OCI-LY3 (cell line): ENCODE results near the gene ARMH3.

Experiments used
- H2AFZ ChIP-seq: fragments of 200-600, 300-600 bp; shearing (Covaris generic); 2 replicates; pipeline ENCODE4 v1.6.0; 2014; ENCODE audit warnings: antibody characterized with exemption, low read depth, low read length
- H3K27ac ChIP-seq: fragments of 200-600, 300-600 bp; sonication (generic); 2 replicates; pipeline ENCODE4 v1.5.1; 2014; ENCODE audit warnings: mild to moderate bottlenecking, low read length, moderate library complexity, mixed read lengths
- H3K27me3 ChIP-seq: fragments of 200-600, 300-600 bp; sonication (generic); 2 replicates; pipeline ENCODE4 v1.6.1; 2014; ENCODE audit warnings: low read depth, low read length, mixed read lengths
- H3K36me3 ChIP-seq: fragments of 200-600, 300-600 bp; sonication (generic); replicated peaks from 2 replicates; pipeline ENCODE3; 2014; ENCODE audit warnings: low read depth, low read length, mixed read lengths
- H3K4me1 ChIP-seq: fragments of 300-600, 200-600 bp; sonication (generic); 2 replicates; pipeline ENCODE4 v1.6.1; 2014; ENCODE audit warnings: low read length, mixed read lengths
- H3K4me2 ChIP-seq: fragments of 200-600, 300-600 bp; sonication (generic); 2 replicates; pipeline ENCODE4 v1.6.1; 2014; ENCODE audit warnings: low read length, mixed read lengths
- H3K4me3 ChIP-seq: fragments of 300-600, 200-600 bp; sonication (generic); 2 replicates; pipeline ENCODE4 v1.5.1; 2014; ENCODE audit warnings: antibody characterized with exemption, mild to moderate bottlenecking, low read length, moderate library complexity
- H3K79me2 ChIP-seq: fragments of 300-600, 200-600 bp; shearing (Covaris generic); 2 replicates; pipeline ENCODE4 v1.6.1; 2014; ENCODE audit warnings: mild to moderate bottlenecking, low read length, mixed read lengths
- H3K9ac ChIP-seq: fragments of 300-600, 200-600 bp; shearing (Covaris generic); 2 replicates; pipeline ENCODE4 v1.6.0; 2014; ENCODE audit warnings: mild to moderate bottlenecking, low read length, moderate library complexity
- H3K9me3 ChIP-seq: fragments of 200-600, 300-600 bp; shearing (Covaris generic); 2 replicates; pipeline ENCODE4 v1.6.1; 2014; ENCODE audit warnings: low read length, mixed read lengths; ENCODE audit not compliant: insufficient read depth
- H4K20me1 ChIP-seq: fragments of 200-600, 300-600 bp; sonication (generic); 2 replicates; pipeline ENCODE4 v1.6.1; 2016; ENCODE audit warnings: low read length, mixed read lengths; ENCODE audit not compliant: insufficient read depth
- EZH2phosphoT487 ChIP-seq: fragments of 200-600 bp; shearing (Covaris generic); IDR thresholded peaks from 2 replicates; pipeline ENCODE4 v1.6.1; 2018; ENCODE audit warnings: antibody characterized with exemption, mixed run types, low read depth
- TF ChIP-seq, protein P1 (sequence below): fragments of 200-600, 300-600 bp; sonication (generic); IDR thresholded peaks from 2 replicates; pipeline ENCODE4 v1.5.1; 2014; ENCODE audit warnings: antibody characterized with exemption, low read length, low read depth

The ARMH3 gene

DNA sequence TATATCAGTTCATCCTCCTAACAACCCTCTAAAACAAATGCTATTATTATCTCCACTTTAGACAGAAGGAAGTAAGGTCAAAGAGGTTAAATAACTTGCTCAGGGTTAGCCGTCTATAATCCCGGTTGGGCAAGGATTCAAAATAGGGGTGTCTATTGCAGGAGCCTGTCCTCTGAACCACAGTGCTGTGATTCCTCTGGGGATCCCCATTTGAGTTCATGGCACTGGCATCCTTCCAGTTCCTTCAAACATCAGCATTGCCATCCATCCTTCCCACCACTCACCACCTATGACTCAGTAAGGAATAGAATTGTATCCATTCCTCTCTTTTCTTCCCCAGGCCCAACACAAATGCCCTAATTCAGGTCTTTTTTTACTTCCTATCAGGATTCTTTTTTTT is 34.8 kb upstream of the ARMH3 start:
- TF ChIP-seq, protein P1, sequence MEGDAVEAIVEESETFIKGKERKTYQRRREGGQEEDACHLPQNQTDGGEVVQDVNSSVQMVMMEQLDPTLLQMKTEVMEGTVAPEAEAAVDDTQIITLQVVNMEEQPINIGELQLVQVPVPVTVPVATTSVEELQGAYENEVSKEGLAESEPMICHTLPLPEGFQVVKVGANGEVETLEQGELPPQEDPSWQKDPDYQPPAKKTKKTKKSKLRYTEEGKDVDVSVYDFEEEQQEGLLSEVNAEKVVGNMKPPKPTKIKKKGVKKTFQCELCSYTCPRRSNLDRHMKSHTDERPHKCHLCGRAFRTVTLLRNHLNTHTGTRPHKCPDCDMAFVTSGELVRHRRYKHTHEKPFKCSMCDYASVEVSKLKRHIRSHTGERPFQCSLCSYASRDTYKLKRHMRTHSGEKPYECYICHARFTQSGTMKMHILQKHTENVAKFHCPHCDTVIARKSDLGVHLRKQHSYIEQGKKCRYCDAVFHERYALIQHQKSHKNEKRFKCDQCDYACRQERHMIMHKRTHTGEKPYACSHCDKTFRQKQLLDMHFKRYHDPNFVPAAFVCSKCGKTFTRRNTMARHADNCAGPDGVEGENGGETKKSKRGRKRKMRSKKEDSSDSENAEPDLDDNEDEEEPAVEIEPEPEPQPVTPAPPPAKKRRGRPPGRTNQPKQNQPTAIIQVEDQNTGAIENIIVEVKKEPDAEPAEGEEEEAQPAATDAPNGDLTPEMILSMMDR, result no peak
- TF ChIP-seq EZH2phosphoT487, result no peak
- H3K9me3 ChIP-seq, result no peaks in the 10 kb centered on the region
- no peaks in the 10 kb centered on the region for H4K20me1 ChIP-seq
- H3K4me3 ChIP-seq, result no peak overlapping the region
- no peak overlapping the region for H3K4me2 ChIP-seq
- no peak overlapping the region for H3K27ac ChIP-seq
- H3K36me3 ChIP-seq, result no peaks in the 10 kb centered on the region
- H2AFZ ChIP-seq, result no peak overlapping the region
- H3K27me3 ChIP-seq, result no peaks in the 10 kb centered on the region
- no peaks in the 10 kb centered on the region for H3K79me2 ChIP-seq
- H3K9ac ChIP-seq, result no peak overlapping the region
- H3K4me1 ChIP-seq, result peaks cover 4% of the 10 kb centered on the region; the same call in 1 of the 2 replicates

DNA sequence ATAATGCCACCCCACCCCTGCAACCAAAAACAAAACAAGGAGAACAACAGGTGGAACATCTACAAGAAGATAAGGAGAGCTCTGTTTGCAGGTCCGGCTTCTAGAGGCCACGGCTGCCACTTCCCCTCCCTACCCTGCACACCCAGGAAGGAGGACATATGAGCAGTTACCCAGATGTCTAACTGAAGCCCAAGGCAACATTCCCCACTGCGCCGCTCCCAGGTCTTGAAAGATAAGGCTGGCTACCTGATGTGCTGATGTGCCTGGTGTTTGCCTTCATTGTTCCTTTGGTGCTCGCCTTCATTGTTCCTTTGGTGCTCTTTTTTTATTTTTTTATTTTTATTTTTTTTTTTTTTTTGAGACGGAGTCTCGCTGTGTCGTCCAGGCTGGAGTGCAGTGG is 30.2 kb upstream of the ARMH3 start:
- Histone ChIP-seq H3K4me1 (peaks cover 4% of the 10 kb centered on the region; the same call in 1 of the 2 replicates), H3K4me3 (no peak overlapping the region), H3K4me2 (no peak overlapping the region), H3K79me2 (no peaks in the 10 kb centered on the region), H2AFZ (no peak overlapping the region), H3K36me3 (no peaks in the 10 kb centered on the region), H3K9ac (no peak overlapping the region), H3K27ac (no peak overlapping the region), H3K27me3 (no peaks in the 10 kb centered on the region), H4K20me1 (no peaks in the 10 kb centered on the region), H3K9me3 (no peaks in the 10 kb centered on the region)
- TF ChIP-seq, protein P1, result no peak
- no peak for TF ChIP-seq EZH2phosphoT487

DNA sequence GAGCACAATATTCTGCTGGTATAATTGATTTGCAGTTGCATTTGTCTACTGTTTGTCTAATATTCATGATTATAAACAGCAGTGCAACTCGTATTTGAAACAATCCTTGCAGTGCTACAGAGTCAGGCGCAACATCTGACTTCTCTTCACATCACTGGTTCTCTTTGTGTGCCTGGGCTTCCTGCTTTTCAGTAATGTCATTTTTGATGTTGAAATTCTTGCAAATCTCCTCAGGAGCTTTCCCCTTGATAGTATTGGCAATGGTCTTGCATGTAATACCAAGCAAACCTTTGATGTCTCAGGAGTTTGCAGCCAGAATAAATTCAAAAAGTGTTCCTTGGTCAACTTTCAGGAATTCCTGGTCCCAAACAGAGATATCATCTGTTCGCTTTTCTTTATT is 29.4 kb upstream of the ARMH3 start:
- Histone ChIP-seq H3K36me3 (no peaks in the 10 kb centered on the region), H3K4me2 (no peak overlapping the region), H3K79me2 (no peaks in the 10 kb centered on the region), H3K27ac (no peak overlapping the region), H4K20me1 (no peaks in the 10 kb centered on the region), H3K4me3 (no peak overlapping the region), H3K27me3 (no peaks in the 10 kb centered on the region), H3K9ac (no peak overlapping the region), H2AFZ (no peak overlapping the region), H3K9me3 (no peaks in the 10 kb centered on the region), H3K4me1 (peaks cover 4% of the 10 kb centered on the region; the same call in 1 of the 2 replicates)
- TF ChIP-seq, protein P1, result no peak
- TF ChIP-seq EZH2phosphoT487, result no peak

DNA sequence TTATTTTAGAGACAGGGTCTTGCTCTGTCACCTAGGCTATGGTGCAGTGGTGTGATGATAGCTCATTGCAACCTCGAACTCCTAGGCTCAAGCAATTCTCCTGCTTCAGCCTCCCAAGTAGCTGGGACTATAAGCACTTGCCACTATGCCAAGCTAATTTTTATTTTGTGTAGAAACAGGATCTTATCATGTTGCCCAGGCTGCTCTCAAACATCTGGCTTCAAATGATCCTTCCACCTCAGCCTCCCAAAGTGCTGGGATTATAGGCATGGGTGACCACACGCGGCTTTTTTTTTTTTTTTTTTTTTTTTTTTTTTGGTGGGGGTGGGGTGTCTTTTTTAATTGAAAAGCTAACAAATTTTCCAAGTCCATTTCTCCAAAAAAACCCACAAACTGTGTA is 27.6 kb upstream of the ARMH3 start:
- Histone ChIP-seq H3K36me3 (no peaks in the 10 kb centered on the region), H3K4me1 (peaks cover 4% of the 10 kb centered on the region; the same call in 1 of the 2 replicates), H3K27me3 (no peaks in the 10 kb centered on the region), H4K20me1 (no peaks in the 10 kb centered on the region), H3K9me3 (no peaks in the 10 kb centered on the region), H3K27ac (no peak overlapping the region), H3K9ac (no peak overlapping the region), H3K4me2 (no peak overlapping the region), H2AFZ (no peak overlapping the region), H3K79me2 (no peaks in the 10 kb centered on the region), H3K4me3 (no peak overlapping the region)
- no peak for TF ChIP-seq EZH2phosphoT487
- TF ChIP-seq, protein P1, result no peak
